Measurements from ENCODE around the gene ZDHHC24.

The ZDHHC24 gene

DNA sequence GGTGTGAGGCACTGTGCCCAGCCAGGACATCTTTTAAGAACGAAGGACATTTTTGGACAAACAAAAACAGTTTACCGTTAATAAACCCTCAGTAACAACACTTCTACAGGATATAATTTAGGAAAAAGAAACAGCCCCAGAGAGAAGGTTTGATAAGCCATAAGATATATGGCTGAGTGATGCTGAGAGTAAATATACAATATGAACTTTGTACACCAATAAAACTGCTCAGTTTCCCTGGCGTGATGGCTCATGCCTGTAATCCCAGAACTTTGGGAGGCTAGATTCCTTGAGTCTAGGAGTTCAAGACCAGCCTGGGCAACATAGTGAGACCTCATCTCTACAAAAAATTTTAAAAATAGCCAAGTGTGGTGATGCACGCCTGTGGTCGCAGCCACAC, 47.3 kb downstream of the ZDHHC24 start:
- no peaks in the 10 kb centered on the region for H3K9me3 ChIP-seq
- H3K27ac ChIP-seq: no peak overlapping the region
- no peaks in the 10 kb centered on the region for H3K4me1 ChIP-seq (ENCODE audit: control insufficient read depth in 1 of 2, insufficient read depth in 1 of 2, low read depth in 1 of 2, low read length in 1 of 2)
- H3K27me3 ChIP-seq: no peaks in the 10 kb centered on the region
- no peak overlapping the region for H3K4me3 ChIP-seq (ENCODE audit: low read depth in 1 of 2, low read length in 1 of 2)
- TF ChIP-seq, protein P1, sequence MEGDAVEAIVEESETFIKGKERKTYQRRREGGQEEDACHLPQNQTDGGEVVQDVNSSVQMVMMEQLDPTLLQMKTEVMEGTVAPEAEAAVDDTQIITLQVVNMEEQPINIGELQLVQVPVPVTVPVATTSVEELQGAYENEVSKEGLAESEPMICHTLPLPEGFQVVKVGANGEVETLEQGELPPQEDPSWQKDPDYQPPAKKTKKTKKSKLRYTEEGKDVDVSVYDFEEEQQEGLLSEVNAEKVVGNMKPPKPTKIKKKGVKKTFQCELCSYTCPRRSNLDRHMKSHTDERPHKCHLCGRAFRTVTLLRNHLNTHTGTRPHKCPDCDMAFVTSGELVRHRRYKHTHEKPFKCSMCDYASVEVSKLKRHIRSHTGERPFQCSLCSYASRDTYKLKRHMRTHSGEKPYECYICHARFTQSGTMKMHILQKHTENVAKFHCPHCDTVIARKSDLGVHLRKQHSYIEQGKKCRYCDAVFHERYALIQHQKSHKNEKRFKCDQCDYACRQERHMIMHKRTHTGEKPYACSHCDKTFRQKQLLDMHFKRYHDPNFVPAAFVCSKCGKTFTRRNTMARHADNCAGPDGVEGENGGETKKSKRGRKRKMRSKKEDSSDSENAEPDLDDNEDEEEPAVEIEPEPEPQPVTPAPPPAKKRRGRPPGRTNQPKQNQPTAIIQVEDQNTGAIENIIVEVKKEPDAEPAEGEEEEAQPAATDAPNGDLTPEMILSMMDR (IDR thresholded peaks at IDR 0.05): no peak
- peaks cover 60% of the 10 kb centered on the region for H3K36me3 ChIP-seq

DNA sequence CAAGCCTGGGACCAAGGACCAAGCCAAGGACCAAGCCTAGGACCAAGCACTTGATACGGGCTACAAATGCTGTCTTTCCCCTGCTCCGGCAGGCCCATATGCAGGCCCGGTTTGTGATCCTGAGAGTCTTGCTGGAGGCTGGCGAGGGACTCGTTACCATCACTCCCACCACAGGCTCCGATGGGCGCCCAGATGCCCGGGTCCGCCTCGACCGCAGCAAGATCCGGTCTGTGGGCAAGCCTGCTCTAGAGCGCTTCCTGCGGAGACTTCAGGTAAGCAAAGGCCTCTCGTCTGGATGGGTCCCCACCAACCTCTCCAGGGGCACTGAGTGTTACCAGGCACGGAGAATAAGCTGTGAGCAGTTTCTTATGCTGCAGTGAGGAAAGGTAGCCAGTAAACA, 48.6 kb downstream of the ZDHHC24 start:
- Histone ChIP-seq H3K4me3 (ENCODE audit: low read depth in 1 of 2, low read length in 1 of 2) (no peak overlapping the region), H3K4me1 (ENCODE audit: control insufficient read depth in 1 of 2, insufficient read depth in 1 of 2, low read depth in 1 of 2, low read length in 1 of 2) (no peaks in the 10 kb centered on the region), H3K36me3 (peaks cover 64% of the 10 kb centered on the region), H3K27me3 (no peaks in the 10 kb centered on the region), H3K27ac (no peak overlapping the region), H3K9me3 (no peaks in the 10 kb centered on the region)
- TF ChIP-seq, protein P1 (IDR thresholded peaks at IDR 0.05): no peak

DNA sequence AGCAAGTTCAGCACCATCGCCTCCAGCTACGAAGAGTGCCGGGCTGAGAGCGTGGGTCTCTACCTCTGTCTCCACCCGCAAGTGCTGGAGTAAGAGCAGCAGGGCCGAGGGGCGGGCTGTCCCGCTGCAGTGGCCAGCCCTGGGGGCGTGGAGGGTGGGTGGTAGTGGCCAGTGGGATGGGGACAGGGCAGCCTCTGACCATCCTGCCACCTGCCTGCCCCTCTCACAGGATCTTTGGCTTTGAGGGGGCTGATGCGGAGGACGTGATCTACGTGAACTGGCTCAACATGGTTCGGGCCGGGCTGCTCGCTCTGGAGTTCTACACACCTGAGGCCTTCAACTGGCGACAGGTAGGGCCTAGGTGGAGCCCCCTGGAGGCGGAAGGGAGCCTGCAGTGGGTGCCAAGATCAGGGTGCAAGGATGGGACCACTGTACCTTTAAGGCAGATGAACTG, 50.4 kb downstream of the ZDHHC24 start:
- no peak overlapping the region for H3K27ac ChIP-seq
- no peaks in the 10 kb centered on the region for H3K27me3 ChIP-seq
- H3K36me3 ChIP-seq: peaks cover 78% of the 10 kb centered on the region
- TF ChIP-seq, protein P1 (IDR thresholded peaks at IDR 0.05): no peak
- H3K4me1 ChIP-seq (ENCODE audit: control insufficient read depth in 1 of 2, insufficient read depth in 1 of 2, low read depth in 1 of 2, low read length in 1 of 2): no peaks in the 10 kb centered on the region
- no peaks in the 10 kb centered on the region for H3K9me3 ChIP-seq
- no peak overlapping the region for H3K4me3 ChIP-seq (ENCODE audit: low read depth in 1 of 2, low read length in 1 of 2)

DNA sequence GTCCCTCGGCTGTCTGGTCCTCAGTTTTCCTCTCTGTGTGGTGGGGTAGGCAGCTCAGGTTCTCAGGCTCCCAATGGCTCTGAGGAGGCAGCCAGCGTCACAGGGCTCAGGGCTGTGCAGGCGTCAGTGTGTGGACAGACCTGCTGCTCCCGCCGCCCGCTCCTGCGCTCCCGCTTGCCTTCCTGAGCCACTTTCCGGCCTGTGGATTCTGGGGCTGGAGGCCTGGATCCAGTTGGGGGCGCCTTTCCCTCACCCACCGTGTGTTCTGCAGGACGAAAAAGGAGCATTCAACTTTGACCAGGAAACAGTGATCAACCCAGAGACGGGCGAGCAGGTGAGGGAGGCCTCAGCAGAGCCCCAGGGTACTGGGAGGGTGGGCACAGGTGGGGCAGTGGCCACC, 50.9 kb downstream of the ZDHHC24 start:
- Histone ChIP-seq H3K4me3 (ENCODE audit: low read depth in 1 of 2, low read length in 1 of 2) (no peak overlapping the region), H3K4me1 (ENCODE audit: control insufficient read depth in 1 of 2, insufficient read depth in 1 of 2, low read depth in 1 of 2, low read length in 1 of 2) (no peaks in the 10 kb centered on the region), H3K27ac (no peak overlapping the region), H3K9me3 (no peaks in the 10 kb centered on the region), H3K27me3 (no peaks in the 10 kb centered on the region), H3K36me3 (peaks cover 77% of the 10 kb centered on the region)
- TF ChIP-seq, protein P1 (IDR thresholded peaks at IDR 0.05): no peak

DNA sequence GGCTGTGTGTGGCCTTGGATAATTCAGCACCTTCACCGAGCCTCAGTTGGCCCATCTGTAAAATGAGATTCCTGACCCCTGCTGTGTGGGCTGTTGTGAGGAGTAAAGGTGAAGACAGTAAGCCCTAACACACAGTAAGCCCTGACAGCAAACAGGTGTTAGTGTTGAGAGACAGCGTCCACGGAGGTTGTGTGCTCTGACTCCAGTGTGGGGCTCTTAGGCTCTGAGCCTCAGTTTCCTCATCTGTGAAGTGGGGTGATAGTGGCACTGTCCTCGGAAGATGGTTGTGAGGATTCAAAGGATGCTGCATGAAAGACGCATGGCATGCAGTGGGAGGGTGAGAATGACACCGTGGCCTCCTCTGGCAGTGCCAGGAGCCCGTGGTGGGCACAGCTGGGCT, 51.4 kb downstream of the ZDHHC24 start:
- Histone ChIP-seq H3K9me3 (no peaks in the 10 kb centered on the region), H3K27ac (no peak overlapping the region), H3K36me3 (peaks cover 78% of the 10 kb centered on the region), H3K4me3 (ENCODE audit: low read depth in 1 of 2, low read length in 1 of 2) (no peak overlapping the region), H3K27me3 (no peaks in the 10 kb centered on the region), H3K4me1 (ENCODE audit: control insufficient read depth in 1 of 2, insufficient read depth in 1 of 2, low read depth in 1 of 2, low read length in 1 of 2) (no peaks in the 10 kb centered on the region)
- TF ChIP-seq, protein P1 (IDR thresholded peaks at IDR 0.05): no peak

DNA sequence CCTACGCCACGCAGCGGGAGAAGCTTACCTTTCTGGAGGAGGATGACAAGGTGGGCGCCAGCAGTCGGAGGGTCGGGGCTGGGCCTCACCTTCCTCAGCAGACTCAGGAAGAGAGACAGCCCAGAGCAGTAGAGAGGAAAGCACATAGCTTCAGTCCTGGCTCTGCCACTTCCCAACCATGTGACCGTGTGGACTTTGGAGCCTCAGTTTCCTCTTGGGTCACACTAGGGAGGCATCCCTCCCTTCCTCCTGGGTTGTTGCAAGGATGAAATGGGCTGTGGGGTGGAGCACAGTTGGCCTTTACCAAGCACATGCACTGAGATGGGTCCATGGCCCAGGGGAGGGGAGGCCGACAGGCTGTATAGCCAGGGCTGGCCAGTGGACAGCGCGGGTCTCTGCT, 52.7 kb downstream of the ZDHHC24 start:
- no peak overlapping the region for H3K4me3 ChIP-seq (ENCODE audit: low read depth in 1 of 2, low read length in 1 of 2)

More for the DNA sequence above, 52.7 kb downstream of the ZDHHC24 start:
- no peaks in the 10 kb centered on the region for H3K4me1 ChIP-seq (ENCODE audit: control insufficient read depth in 1 of 2, insufficient read depth in 1 of 2, low read depth in 1 of 2, low read length in 1 of 2)
- peaks cover 78% of the 10 kb centered on the region for H3K36me3 ChIP-seq
- no peaks in the 10 kb centered on the region for H3K9me3 ChIP-seq
- H3K27me3 ChIP-seq: no peaks in the 10 kb centered on the region
- TF ChIP-seq, protein P1 (IDR thresholded peaks at IDR 0.05): no peak
- no peak overlapping the region for H3K27ac ChIP-seq

All from neutrophil (primary cell).